ENCODE results near the gene ZFPM1. TPM values are rescaled to one million over a fixed set of nuclear protein-coding genes. Genes with fewer than 3 reads are reported as not detected.
A peak's percentile ranks its signal among the peaks of the same experiment; 100 is the strongest.

The ZFPM1 gene
- total RNA-seq, 1 experiment from 2014 or later, result 3.9 TPM

DNA sequence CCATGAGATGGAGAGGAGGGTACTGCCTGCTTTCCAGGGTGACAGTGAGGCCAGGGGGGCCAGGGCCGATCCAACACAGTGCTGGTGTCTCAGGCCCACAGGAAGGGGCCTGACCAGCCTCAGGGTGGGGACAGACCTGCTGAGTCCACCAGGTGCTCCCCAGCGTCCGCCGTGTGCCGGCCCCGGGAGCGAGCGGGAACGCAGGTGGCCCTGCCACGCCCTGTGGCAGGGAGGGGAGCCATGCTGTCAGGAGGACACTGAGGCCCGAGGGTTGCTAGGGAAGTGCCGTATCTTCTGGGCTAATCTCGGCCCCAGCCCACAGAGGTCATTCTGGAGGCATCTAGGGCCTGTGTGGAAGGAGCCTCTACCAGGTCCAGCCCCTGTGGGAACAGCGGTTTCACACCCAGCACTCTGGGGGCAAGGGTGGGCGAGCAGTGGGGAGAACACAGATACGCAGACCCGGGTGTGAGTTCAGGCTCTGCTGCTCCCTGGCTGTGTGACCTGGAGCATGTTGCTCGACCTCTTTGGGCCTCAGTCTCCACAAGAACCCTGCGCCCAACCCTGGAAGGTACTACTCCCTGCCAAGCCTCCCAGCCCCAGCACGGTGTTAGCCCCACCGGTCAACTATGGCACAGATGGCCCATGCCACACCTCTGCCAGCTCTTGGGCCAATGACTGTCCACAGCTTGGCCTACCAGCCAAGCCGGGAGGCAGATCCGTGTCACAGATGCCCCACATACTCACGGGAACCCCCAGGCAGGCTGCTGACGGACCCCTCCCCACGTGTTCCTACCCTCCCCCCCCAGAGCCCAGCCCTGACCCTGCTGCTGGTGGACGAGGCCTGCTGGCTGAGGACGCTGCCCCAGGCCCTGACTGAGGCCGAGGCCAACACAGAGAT, 73.2 kb downstream of the ZFPM1 start:
- POLR2A ChIA-PET, result no interaction called here
- CTCF ChIA-PET, result no interaction called here
- no peaks in the 10 kb centered on the region for H3K4me1 ChIP-seq (ENCODE audit: control insufficient read depth, insufficient read depth, low read length)
- ATAC-seq (no peak), DNase-seq (ENCODE audit: low read depth, low spot score) (no peak)
- intact Hi-C loops (cut with micrococcal nuclease; ENCODE audit: unreplicated experiment) (loop anchor here (2.0 to 5.0 kb wide), 2 partner anchors 71 to 84 kb away; no protein-coding TSS in a partner anchor), in situ Hi-C loops (cut with HindIII; ENCODE audit: low pct_unique_long_range_greater_than_20kb, low sequenced_read_pairs) (no loop called here)
- no peak overlapping the region for H3K4me3 ChIP-seq (ENCODE audit: low read depth in 2 of 2, low read length in 2 of 2)
- no peaks in the 10 kb centered on the region for H3K36me3 ChIP-seq (ENCODE audit: control insufficient read depth, insufficient read depth, low read length)
- TF ChIP-seq TCF7L2 (IDR thresholded peaks at IDR 0.05; ENCODE audit: low read depth, low read length), result no peak
- no peak for TF ChIP-seq POLR2AphosphoS5 (IDR thresholded peaks at IDR 0.05; ENCODE audit: low read depth, low read length)
- TF ChIP-seq, protein P1, sequence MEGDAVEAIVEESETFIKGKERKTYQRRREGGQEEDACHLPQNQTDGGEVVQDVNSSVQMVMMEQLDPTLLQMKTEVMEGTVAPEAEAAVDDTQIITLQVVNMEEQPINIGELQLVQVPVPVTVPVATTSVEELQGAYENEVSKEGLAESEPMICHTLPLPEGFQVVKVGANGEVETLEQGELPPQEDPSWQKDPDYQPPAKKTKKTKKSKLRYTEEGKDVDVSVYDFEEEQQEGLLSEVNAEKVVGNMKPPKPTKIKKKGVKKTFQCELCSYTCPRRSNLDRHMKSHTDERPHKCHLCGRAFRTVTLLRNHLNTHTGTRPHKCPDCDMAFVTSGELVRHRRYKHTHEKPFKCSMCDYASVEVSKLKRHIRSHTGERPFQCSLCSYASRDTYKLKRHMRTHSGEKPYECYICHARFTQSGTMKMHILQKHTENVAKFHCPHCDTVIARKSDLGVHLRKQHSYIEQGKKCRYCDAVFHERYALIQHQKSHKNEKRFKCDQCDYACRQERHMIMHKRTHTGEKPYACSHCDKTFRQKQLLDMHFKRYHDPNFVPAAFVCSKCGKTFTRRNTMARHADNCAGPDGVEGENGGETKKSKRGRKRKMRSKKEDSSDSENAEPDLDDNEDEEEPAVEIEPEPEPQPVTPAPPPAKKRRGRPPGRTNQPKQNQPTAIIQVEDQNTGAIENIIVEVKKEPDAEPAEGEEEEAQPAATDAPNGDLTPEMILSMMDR (IDR thresholded peaks at IDR 0.05), result no peak
- TF ChIP-seq, protein P2, sequence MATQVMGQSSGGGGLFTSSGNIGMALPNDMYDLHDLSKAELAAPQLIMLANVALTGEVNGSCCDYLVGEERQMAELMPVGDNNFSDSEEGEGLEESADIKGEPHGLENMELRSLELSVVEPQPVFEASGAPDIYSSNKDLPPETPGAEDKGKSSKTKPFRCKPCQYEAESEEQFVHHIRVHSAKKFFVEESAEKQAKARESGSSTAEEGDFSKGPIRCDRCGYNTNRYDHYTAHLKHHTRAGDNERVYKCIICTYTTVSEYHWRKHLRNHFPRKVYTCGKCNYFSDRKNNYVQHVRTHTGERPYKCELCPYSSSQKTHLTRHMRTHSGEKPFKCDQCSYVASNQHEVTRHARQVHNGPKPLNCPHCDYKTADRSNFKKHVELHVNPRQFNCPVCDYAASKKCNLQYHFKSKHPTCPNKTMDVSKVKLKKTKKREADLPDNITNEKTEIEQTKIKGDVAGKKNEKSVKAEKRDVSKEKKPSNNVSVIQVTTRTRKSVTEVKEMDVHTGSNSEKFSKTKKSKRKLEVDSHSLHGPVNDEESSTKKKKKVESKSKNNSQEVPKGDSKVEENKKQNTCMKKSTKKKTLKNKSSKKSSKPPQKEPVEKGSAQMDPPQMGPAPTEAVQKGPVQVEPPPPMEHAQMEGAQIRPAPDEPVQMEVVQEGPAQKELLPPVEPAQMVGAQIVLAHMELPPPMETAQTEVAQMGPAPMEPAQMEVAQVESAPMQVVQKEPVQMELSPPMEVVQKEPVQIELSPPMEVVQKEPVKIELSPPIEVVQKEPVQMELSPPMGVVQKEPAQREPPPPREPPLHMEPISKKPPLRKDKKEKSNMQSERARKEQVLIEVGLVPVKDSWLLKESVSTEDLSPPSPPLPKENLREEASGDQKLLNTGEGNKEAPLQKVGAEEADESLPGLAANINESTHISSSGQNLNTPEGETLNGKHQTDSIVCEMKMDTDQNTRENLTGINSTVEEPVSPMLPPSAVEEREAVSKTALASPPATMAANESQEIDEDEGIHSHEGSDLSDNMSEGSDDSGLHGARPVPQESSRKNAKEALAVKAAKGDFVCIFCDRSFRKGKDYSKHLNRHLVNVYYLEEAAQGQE (IDR thresholded peaks at IDR 0.05; ENCODE audit: insufficient read depth in 1 of 2, low read depth in 2 of 2, low read length in 1 of 2), result no peak
- TF ChIP-seq SIN3A (IDR thresholded peaks at IDR 0.05; ENCODE audit: borderline replicate concordance, insufficient read depth, low read depth, low read length), result no peak
- no peaks in the 10 kb centered on the region for H3K9me3 ChIP-seq (ENCODE audit: control insufficient read depth, insufficient read depth, low read depth, low read length)
- no peaks in the 10 kb centered on the region for H3K27me3 ChIP-seq (ENCODE audit: control insufficient read depth, insufficient read depth, low read length)
- H3K27ac ChIP-seq (ENCODE audit: low read length), result no peak overlapping the region
- BruUV-seq (replicated peaks), result no TSS peak

DNA sequence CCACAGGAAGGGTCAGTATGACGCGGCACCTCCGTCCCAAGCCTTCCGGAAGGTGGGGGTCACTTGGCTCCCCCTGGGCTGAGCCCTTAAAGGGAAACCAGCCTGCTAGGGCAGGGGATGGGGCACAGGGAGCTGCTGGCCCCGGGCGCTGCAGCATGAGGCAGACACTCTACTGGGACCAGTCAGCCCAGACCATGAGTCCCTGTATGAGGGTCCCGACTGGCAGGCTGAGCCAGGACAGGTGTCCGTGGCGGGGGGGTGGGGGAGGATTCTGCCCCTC, 73.8 kb downstream of the ZFPM1 start:
- CTCF ChIA-PET, result no interaction called here
- intact Hi-C loops (cut with micrococcal nuclease; ENCODE audit: unreplicated experiment), result loop anchor here (2.0 to 5.0 kb wide), 2 partner anchors 72 to 85 kb away; no protein-coding TSS in a partner anchor
- BruUV-seq (replicated peaks), result no TSS peak
- DNase-seq (ENCODE audit: low read depth, low spot score) (no peak), ATAC-seq (0 out of 2 replicates have a peak, but pooled peaks have one; percentile 22)
- Histone ChIP-seq H3K9me3 (ENCODE audit: control insufficient read depth, insufficient read depth, low read depth, low read length) (no peaks in the 10 kb centered on the region), H3K4me1 (ENCODE audit: control insufficient read depth, insufficient read depth, low read length) (no peaks in the 10 kb centered on the region), H3K27me3 (ENCODE audit: control insufficient read depth, insufficient read depth, low read length) (no peaks in the 10 kb centered on the region), H3K4me3 (ENCODE audit: low read depth in 2 of 2, low read length in 2 of 2) (no peak overlapping the region), H3K36me3 (ENCODE audit: control insufficient read depth, insufficient read depth, low read length) (no peaks in the 10 kb centered on the region), H3K27ac (ENCODE audit: low read length) (no peak overlapping the region)
- in situ Hi-C loops (cut with HindIII; ENCODE audit: low pct_unique_long_range_greater_than_20kb, low sequenced_read_pairs), result no loop called here
- POLR2A ChIA-PET, result no interaction called here
- no peak for TF ChIP-seq POLR2AphosphoS5 (IDR thresholded peaks at IDR 0.05; ENCODE audit: low read depth, low read length)
- TF ChIP-seq, protein P2 (IDR thresholded peaks at IDR 0.05; ENCODE audit: insufficient read depth in 1 of 2, low read depth in 2 of 2, low read length in 1 of 2), result no peak
- TF ChIP-seq TCF7L2 (IDR thresholded peaks at IDR 0.05; ENCODE audit: low read depth, low read length), result no peak
- TF ChIP-seq SIN3A (IDR thresholded peaks at IDR 0.05; ENCODE audit: borderline replicate concordance, insufficient read depth, low read depth, low read length), result no peak
- TF ChIP-seq, protein P1 (IDR thresholded peaks at IDR 0.05), result no peak

Data from Panc1 (cell line).